C4-2B (cell line): Measurements from ENCODE around the gene SLIT3.

Experiments
- H3K27ac ChIP-seq: fragments of 450-650 bp; 2 replicates; pipeline ENCODE4 v1.5.1; 2017
- ZFX ChIP-seq: fragments of 450-650 bp; IDR thresholded peaks from 2 replicates; pipeline ENCODE4 v1.6.1; 2017
- TF ChIP-seq, protein P1 (sequence below): fragments of 450-650 bp; conservative IDR thresholded peaks from 2 replicates; pipeline ENCODE4 v1.5.1; 2017; ENCODE audit warnings: mild to moderate bottlenecking

The SLIT3 gene

DNA sequence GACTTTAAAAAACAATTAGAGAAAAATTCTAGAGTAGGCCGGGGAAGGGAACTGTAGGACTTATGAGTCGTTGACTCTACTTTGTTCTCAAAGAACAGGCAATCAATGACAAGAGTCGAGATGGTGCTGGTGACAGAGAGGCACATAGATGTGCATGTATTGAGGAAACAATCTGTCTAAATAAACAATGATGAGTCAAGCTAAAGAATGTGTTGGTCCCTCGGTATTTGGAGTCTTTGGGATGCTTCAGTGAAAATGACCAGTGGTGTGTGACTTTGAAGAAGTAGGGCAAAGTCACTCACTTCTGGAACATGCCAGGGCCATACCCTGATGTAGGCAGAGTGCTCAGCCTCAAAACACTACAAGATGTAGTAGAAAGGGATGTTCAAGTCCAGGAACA lies 433.7 kb downstream of the SLIT3 start:
- TF ChIP-seq, protein P1, sequence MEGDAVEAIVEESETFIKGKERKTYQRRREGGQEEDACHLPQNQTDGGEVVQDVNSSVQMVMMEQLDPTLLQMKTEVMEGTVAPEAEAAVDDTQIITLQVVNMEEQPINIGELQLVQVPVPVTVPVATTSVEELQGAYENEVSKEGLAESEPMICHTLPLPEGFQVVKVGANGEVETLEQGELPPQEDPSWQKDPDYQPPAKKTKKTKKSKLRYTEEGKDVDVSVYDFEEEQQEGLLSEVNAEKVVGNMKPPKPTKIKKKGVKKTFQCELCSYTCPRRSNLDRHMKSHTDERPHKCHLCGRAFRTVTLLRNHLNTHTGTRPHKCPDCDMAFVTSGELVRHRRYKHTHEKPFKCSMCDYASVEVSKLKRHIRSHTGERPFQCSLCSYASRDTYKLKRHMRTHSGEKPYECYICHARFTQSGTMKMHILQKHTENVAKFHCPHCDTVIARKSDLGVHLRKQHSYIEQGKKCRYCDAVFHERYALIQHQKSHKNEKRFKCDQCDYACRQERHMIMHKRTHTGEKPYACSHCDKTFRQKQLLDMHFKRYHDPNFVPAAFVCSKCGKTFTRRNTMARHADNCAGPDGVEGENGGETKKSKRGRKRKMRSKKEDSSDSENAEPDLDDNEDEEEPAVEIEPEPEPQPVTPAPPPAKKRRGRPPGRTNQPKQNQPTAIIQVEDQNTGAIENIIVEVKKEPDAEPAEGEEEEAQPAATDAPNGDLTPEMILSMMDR = no peak
- no peak for TF ChIP-seq ZFX
- H3K27ac ChIP-seq = no peak overlapping the region

DNA sequence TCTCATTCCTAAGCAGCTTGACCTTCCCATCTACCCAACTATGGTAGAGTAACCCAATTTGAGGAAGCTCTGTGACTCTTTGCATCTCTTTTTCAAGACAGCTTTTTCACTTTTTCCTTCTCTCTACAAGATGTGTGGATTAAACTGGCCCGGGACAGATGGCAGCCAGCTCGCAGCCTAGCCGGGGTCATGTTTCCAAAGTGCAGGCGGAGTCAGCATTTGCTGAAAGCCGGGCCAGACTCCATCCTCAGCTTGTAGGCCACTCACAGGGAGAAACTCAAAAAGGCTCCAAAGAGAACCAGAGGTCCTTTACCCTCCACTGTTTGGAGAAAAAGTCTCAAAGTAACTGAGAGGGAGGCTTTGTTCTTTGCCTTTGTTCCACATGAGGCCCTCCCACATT lies 435.0 kb downstream of the SLIT3 start:
- TF ChIP-seq ZFX = no peak
- TF ChIP-seq, protein P1 = no peak
- no peak overlapping the region for H3K27ac ChIP-seq

DNA sequence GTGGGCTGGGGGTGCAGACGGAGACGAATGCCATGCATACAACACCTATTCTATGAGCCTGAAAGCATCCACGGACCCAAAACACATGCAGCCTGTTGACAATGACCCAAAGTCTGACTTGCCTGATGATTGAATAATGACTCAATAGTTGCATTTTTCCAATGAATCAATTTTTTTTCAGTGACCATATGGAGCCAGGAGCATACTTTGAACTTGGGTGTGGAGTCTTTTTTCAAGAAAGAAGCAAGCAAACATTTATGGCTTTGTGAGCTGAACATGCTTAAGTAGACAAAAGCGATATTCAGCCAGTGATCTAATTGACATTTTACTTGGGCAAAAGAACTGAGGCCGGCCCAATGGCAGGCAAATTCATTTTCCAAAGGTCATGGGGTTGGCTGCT lies 437.9 kb downstream of the SLIT3 start:
- no peak overlapping the region for H3K27ac ChIP-seq
- no peak for TF ChIP-seq ZFX
- TF ChIP-seq, protein P1 = no peak

DNA sequence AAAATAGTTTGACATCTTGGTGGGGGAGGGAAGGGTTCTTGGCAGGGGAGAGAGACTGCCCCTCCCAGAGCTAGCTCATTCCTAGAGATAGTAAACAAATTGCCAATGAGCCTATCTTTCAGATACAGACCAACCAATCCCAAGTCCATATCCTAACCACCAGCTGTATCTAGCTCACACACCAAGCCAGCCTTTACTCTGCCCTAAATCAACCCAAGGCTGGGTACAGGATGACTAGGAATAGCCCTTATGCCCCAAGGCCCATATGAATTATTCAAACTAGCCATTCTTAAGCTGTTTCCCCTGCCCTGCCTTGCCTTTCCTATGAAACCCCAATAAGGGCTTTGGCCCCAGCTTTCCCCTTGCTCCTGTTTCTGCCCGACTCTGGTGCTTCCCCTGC lies 440.4 kb downstream of the SLIT3 start:
- H3K27ac ChIP-seq = no peak overlapping the region
- TF ChIP-seq ZFX = no peak
- TF ChIP-seq, protein P1 = no peak

DNA sequence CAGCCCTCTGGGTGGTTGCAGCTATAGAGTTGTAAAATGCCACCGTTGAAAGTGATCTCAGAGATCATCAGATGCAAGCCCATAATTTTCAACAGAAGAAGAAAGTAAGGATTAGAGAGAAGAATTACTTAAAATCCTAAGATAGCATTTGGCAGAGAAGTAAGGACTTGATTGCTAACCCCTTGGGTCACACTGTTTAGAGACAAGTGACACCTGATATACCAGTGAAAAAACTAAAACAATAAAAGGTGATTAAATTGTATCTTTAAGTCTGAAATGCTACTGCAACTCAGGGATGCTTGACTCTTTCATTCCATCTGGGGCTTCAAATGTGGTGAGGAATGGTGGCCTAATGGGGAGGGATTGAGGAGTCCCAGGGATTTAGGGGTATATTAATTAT lies 440.9 kb downstream of the SLIT3 start:
- H3K27ac ChIP-seq = no peak overlapping the region
- TF ChIP-seq ZFX = no peak
- TF ChIP-seq, protein P1 = no peak

DNA sequence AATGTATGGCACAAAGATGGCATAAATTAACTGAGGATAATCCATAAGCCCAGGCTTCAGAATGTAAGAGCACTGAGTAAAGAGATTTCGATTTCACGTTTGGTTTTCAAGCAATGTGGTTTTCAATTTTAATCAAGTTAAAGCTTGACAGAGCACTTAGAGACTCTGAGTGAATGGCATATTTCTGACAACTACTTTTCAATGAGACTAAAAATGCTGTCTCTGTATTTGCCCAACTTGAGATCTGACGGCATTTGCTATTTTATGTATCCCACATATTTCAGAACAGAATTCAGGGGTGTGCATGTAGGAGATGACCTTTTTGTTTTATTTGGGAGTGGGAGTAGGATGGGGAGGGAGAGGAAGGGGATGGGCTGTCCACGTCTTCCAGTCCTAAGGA lies 441.5 kb downstream of the SLIT3 start:
- TF ChIP-seq, protein P1 = no peak
- TF ChIP-seq ZFX = no peak
- no peak overlapping the region for H3K27ac ChIP-seq

DNA sequence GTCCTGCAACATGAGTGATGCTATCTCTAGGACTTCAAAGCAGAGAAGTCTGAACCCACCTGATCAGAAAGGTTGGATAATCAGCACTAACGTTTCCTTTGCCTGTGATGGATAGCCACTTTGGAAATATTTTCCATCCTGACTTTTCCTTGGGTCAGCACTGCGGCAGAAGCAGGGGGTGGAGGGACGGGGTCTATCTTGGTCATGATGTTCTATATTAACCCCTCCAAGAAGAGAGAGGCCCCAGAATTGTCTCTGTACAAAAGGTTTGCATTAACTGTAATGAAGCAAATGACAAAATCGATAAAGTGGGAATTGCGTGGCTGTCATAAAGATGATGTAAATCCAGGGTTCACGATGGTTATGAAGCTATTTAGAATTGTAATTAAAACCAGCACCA lies 441.9 kb downstream of the SLIT3 start:
- TF ChIP-seq, protein P1 = no peak
- TF ChIP-seq ZFX = no peak
- H3K27ac ChIP-seq = no peak overlapping the region
